Stimulated activated CD8-positive, alpha-beta memory T cell treated with anti-CD3 and anti-CD28 coated beads, Interleukin-4, amount 100 ng/mL, for 4 hours (primary cell): Measurements from ENCODE around the gene NDUFB5.
A peak's percentile ranks its signal among the peaks of the same experiment; 100 is the strongest.

Experiments
- DNase-seq, 2 donors: peaks; one replicate each; pipeline ENCODE4 v3.0.0-alpha.2; 2020; ENCODE audit warnings: low read depth in 2 of 2, low spot score in 1 of 2

The NDUFB5 gene

DNA sequence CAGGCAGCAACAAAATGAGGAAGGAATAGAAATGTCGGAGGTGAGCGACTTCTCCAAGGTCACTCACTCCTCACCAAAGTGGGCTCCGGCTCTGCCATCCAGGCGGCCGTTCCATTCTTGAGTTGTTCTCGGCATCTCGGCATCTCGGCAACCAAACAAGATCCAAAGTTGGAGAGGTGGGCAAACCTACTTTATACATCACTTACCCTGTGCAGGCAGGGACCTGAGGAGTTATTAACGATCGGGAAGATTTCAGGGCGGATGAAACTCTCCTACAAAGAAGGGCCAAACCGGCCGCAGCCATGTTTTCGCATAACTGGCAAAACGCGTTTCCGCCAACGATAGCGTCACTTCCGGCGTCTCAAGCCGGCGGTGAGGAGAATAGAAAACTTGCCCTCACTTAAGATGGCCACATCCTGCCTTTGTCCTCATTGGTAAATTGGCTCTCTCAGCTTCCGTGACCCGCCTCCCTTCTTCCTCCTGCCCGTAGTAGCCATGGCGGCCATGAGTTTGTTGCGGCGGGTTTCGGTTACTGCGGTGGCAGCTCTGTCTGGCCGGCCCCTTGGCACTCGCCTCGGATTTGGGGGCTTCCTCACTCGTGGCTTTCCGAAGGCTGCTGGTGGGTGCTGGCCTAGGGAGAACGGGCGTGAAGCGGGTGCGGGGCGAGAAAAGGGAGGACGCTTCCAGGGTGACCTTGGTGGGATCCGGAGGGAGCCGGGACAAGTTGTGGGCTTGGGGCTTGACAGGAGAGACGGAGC lies at the start of gene NDUFB5, which contains the start of gene MRPL47:
Gene NDUFB5 (plus strand): TSS at position 474 of the 758 bp plus-strand sequence. CDS start 22 bp downstream, at position 496.
Gene MRPL47 (minus strand): TSS at position 318 of the 758 bp plus-strand sequence. CDS start 14 bp downstream, at position 304.
- peak; percentile 82 to 88 for DNase-seq

- DNase-seq: no peak
Observed at GRCh38 chr3:179558742-179559364, 45.7 kb upstream of the NDUFB5 start.

DNA sequence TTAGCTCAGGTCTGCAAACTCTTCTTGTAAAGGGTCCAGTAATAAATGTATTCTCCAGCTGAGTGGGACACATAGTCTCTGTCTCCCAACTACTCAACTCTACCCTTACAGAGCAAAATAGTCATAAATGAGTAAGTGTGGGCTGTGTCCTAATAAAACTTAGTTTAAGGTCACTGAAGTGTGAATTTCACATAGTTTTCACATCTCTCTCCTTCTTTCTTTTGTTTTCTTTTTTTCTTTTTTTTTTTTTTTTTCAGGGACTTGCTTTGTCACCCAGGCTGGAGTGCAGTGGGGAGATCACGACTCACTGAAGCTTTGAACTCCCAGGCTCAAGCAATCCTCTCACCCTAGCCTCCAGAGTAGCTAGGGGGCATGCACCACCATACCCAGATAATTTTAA lies 43.8 kb upstream of the NDUFB5 start:
- no peak for DNase-seq

- peak; percentile 95 to 98 for DNase-seq
Observed at GRCh38 chr3:179562591-179563270, 41.9 kb upstream of the NDUFB5 start, which contains the start of gene ACTL6A. ACTL6A (plus strand) TSS chr3:179562926; CDS start chr3:179563093, 167 bp downstream.

DNA sequence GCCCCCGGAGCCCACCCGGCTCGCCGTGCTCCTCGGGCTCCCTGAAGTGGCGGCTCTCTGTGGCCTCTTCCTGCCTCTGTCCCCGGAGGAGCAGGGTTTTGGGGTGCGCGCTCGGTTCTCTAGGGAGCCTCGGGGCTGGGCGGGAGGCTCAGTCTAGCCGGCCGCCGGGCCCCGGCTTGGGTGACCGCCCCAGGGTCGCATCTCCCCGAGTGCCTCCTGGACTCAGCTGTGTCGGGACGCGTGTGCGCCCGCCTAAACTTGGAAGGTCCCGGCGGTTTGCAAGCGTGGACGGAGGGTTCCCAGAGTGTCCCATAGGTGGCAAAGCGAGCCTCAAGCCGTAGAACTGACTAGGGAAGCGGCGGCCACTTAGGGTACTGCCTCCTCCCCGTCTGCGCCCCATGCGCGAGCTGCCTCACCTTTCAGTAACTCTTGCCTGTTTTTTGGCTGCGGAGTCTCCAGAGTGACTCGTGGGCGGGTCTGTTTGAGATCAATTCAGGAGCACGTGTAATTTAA lies 41.3 kb upstream of the NDUFB5 start:
- peak; percentile 22 to 34 for DNase-seq

- DNase-seq: no peak
Observed at GRCh38 chr3:179565496-179565895, 39.1 kb upstream of the NDUFB5 start.

DNA sequence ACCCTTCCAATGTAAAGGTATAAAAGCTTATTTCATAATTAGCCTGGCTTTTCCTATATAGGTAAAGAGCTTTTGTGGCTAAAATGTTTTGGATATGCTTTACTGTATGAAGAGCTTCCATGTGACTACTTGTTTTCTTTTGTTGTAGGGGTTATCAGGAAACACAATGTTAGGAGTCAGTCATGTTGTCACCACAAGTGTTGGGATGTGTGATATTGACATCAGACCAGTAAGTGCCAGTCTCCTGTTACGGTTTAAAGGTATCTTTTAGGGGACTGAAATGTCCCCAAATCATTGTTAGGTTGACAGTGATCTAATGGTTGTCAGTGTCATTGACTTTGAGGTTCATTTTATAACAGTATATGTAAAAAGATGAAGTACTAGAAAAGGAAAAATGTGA lies 23.6 kb upstream of the NDUFB5 start:
- no peak for DNase-seq

DNA sequence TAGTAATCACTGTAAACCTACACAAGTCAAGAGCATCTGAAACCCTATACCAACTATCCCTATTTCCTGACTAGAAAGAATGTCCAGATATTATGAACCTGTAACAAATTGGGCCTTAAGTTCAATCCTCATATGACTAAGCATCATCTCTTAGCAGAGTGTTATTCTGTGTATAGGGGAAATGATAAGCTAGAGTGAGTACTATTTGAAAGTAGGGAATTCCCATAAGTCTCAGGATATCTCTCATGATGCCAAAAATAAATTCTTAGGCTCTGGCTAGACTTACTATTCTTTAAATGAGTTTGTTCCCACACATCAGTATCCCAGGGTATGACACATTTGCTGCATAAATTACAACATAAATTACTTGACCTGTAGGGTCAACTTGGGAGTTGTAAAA lies 15.5 kb upstream of the NDUFB5 start:
- DNase-seq: no peak

DNA sequence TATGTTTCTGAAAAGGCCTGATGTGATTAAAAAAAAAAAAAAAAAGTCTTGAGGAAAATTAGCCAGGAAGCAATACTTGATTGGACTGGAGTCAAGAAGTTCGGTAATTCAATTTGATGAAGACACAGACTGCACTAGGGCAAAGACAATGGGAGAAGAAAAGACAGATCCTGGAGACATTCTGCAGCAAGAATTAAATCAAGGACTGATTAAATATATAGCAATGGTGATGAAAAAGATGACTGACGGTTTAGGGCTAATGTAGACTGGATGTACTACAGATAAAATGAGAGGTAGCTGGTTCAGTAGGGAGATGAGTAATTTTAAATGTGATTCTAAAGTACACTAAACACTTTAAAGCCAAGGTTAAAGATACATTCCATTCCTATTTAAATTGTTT lies 13.9 kb upstream of the NDUFB5 start:
- no peak for DNase-seq

DNA sequence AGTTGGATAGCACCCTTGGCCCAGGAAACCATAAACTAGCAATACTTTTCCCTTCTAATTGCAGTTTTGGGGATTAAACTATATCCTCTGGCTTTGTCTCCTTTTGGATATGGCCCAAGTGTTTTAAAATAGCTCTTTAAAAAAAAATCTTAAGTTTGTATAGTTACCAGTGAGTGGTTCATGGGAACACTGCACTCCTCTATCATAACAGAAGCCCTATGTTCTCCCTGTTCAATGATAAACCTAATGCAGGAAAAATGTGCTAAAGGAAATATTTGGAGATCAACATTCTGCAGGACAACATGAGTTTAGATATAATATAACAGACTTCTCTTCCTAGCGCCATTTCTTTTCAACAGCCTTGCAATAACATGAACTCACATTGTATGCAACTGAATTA lies 13.3 kb upstream of the NDUFB5 start:
- DNase-seq: no peak

GRCh38 chr3:179599531-179599930 lies 5.1 kb upstream of the NDUFB5 start:
- no peak for DNase-seq

GRCh38 chr3:179603321-179603720 lies 1.3 kb upstream of the NDUFB5 start:
- no peak for DNase-seq

GRCh38 chr3:179603831-179604230 lies 763 bp upstream of the NDUFB5 start:
- no peak for DNase-seq

- DNase-seq: no peak
Observed at GRCh38 chr3:179606534-179607085, 2.0 kb downstream of the NDUFB5 start.

- DNase-seq: no peak
Observed at GRCh38 chr3:179608931-179609720, 4.5 kb downstream of the NDUFB5 start.

- DNase-seq: no peak
Observed at GRCh38 chr3:179610066-179610465, 5.5 kb downstream of the NDUFB5 start.

DNA sequence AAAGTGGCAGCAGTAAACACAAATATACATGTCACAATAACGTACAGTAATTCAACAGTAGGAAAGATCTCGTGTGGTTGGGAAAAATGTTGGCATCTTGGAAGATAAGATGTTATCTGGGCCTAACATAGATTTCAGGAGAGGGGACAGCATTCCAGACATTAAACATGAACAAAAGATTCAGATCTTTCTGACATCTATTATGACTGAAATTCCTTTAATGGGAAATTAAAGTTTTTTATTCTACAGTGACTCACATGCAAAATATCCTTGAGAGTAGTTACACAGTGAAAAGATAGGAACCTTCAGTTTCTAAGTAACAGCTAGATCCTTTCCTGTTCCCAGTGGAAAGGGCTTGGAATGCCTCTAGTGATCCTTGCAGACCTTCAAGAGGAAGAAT lies 9.2 kb downstream of the NDUFB5 start:
- no peak for DNase-seq

GRCh38 chr3:179615458-179616173 lies 11.0 kb downstream of the NDUFB5 start:
- DNase-seq: no peak

DNA sequence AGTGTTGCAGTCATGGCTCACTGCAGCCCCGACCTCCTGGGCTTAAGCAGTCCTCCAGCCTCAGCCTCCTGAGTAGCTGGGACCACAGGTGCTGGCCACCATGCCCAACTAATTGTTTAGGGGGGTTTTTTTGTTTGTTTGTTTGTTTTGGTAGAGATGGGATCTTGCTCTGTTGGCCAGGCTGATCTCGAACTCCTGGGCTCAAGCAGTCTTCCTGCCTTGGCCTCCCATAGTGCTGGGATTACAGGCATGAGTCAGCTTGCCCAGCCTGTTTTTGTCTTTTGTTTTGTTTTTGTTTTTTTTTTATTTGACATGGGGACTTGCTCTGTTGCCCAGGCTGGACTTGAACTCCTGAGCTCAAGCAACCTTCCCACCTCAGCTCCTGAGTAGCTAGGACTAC lies 17.4 kb downstream of the NDUFB5 start:
- DNase-seq: no peak

GRCh38 chr3:179624451-179624850 lies 19.9 kb downstream of the NDUFB5 start:
- no peak for DNase-seq
